GM18870 (cell line): Measurements from ENCODE around the gene ATG101.

Experiments
- ATAC-seq: cut with Tn5 transposase; IDR thresholded peaks from one replicate; pipeline ENCODE4 v1.9.1; 2021; ENCODE audit warnings: moderate library complexity; ENCODE audit not compliant: unreplicated experiment

Gene ATG101

GRCh38 chr12:52057638-52058576, 11.9 kb upstream of the ATG101 start:
- ATAC-seq, result no peak

- ATAC-seq, result no peak
Observed at GRCh38 chr12:52058631-52059361, 11.0 kb upstream of the ATG101 start.

- ATAC-seq, result no peak
Observed at GRCh38 chr12:52059582-52060497, 9.9 kb upstream of the ATG101 start.

GRCh38 chr12:52060498-52061177, 9.1 kb upstream of the ATG101 start:
- ATAC-seq, result no peak

- ATAC-seq, result no peak
Observed at GRCh38 chr12:52061470-52062166, 8.2 kb upstream of the ATG101 start.

GRCh38 chr12:52062167-52063081, 7.4 kb upstream of the ATG101 start:
- no peak for ATAC-seq

- ATAC-seq, result no peak
Observed at GRCh38 chr12:52063082-52063924, 6.5 kb upstream of the ATG101 start.

- no peak for ATAC-seq
Observed at GRCh38 chr12:52063981-52064649, 5.7 kb upstream of the ATG101 start.

- ATAC-seq, result no peak
Observed at GRCh38 chr12:52066346-52067080, 3.3 kb upstream of the ATG101 start.

- ATAC-seq, result no peak
Observed at GRCh38 chr12:52067081-52067374, 2.8 kb upstream of the ATG101 start.

- no peak for ATAC-seq
Observed at GRCh38 chr12:52070185-52070925, 577 bp downstream of the ATG101 start.

- no peak for ATAC-seq
Observed at GRCh38 chr12:52073531-52074381, 4.0 kb downstream of the ATG101 start.

- no peak for ATAC-seq
Observed at GRCh38 chr12:52074971-52075724, 5.4 kb downstream of the ATG101 start.

GRCh38 chr12:52076811-52077210, 7.0 kb downstream of the ATG101 start:
- no peak for ATAC-seq

- no peak for ATAC-seq
Observed at GRCh38 chr12:52078276-52078675, 8.5 kb downstream of the ATG101 start.
